ENCODE results near the gene CHAF1A.

The CHAF1A gene

DNA sequence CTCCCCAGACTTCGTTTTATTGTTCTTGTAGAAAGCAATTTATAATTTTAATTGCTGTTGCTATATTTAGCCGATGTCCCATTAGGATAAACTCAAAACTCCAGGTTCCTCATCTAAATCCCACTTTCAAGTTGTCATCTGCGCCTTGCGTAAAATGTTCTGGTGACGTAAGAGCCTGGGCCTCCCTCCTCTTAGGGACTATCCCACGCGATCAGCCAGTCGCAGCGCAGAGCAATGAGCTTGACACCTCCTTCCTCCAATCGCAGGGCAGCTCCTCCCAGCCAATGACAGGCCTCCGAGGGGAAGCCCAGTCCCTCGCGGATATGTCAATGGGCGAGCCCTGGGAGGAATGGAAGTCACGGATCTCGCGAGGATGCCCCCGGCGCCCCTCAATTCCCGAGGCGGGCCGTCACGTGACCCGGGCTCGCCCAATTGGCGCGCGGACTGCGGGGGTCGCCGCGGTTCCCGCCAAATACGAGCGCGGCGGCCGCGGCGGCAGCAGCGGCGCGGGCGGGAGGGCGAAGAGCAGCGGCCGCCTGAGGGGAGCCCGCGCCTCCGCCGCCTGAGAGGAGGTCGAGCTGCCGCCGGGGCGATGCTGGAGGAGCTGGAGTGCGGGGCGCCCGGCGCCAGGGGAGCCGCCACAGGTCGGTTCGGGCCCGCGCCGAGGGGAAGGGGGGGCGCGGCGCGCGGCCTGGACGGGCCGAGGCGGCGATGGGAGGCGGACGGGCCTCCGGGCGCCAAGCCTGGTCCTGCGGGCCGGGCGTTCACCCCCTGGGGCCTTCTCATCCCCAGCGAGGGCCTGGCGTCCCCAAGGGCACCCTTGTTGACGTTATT is at the start of gene CHAF1A:
Gene CHAF1A (plus strand): TSS at position 470 of the 834 bp plus-strand sequence. CDS start 123 bp downstream, at position 593.
- Histone ChIP-seq H3K9me3 (ENCODE audit: insufficient read depth, low read length) (no peaks in the 10 kb centered on the region), H4K20me1 (ENCODE audit: low read depth, low read length) (peaks cover 10% of the 10 kb centered on the region; the same call in 1 of the 2 replicates), H3K27me3 (ENCODE audit: low read length) (no peaks in the 10 kb centered on the region), H2AFZ (ENCODE audit: low read depth, low read length, severe bottlenecking) (no peak within 1 kb of the TSS), H3K4me3 (ENCODE audit: insufficient read depth, low read length, poor library complexity, severe bottlenecking) (peak within 1 kb of the TSS; percentile 98), H3F3A (ENCODE audit: insufficient read depth) (peaks cover 8% of the 10 kb centered on the region; the same call in 1 of the 2 replicates), H3K36me3 (ENCODE audit: low read length) (peaks cover 13% of the 10 kb centered on the region; the same call in 1 of the 2 replicates), H3K79me2 (ENCODE audit: insufficient read depth, low read length) (peaks cover 76% of the 10 kb centered on the region), H3K27ac (ENCODE audit: low read depth, low read length) (peak within 1 kb of the TSS; percentile 71), H3K4me2 (ENCODE audit: low read depth, low read length, poor library complexity, severe bottlenecking) (peak within 1 kb of the TSS; percentile 84), H3K9me2 (replicated peaks; ENCODE audit: insufficient read depth, low read length) (no peaks in the 10 kb centered on the region), H3K9ac (ENCODE audit: low read length) (peak within 1 kb of the TSS; percentile 99)
- TF ChIP-seq CTCF (IDR thresholded peaks at IDR 0.05; ENCODE audit: insufficient read depth, low read length, poor library complexity, severe bottlenecking): no peak
- TF ChIP-seq EZH2phosphoT487 (conservative IDR thresholded peaks at IDR 0.05; ENCODE audit: low read length): no peak

DNA sequence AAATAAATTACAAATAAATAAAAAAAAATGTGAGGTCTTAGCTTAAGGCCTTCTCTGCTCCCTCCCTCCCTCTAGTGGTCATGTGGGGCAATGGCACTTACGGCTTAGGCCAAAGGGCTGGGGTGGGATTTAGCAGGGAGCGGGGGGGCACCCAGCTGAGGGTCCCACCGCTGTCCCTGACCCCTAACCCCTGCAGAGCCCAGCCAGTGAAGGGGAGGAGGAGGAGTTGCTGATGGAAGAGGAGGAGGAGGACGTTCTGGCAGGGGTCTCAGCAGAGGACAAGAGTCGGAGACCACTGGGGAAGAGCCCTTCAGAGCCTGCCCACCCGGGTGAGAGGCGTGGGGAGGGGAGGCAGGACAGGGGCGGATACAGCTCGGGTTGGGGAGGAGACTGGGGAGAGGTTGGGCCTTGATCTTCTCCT is 49.7 kb upstream of the CHAF1A start:
- H2AFZ ChIP-seq (ENCODE audit: low read depth, low read length, severe bottlenecking): no peak overlapping the region
- no peaks in the 10 kb centered on the region for H3K27me3 ChIP-seq (ENCODE audit: low read length)
- H3K4me3 ChIP-seq (ENCODE audit: insufficient read depth, low read length, poor library complexity, severe bottlenecking): no peak overlapping the region
- no peaks in the 10 kb centered on the region for H4K20me1 ChIP-seq (ENCODE audit: low read depth, low read length)
- no peaks in the 10 kb centered on the region for H3K36me3 ChIP-seq (ENCODE audit: low read length)
- no peaks in the 10 kb centered on the region for H3K9me2 ChIP-seq (replicated peaks; ENCODE audit: insufficient read depth, low read length)
- no peaks in the 10 kb centered on the region for H3F3A ChIP-seq (ENCODE audit: insufficient read depth)
- no peak overlapping the region for H3K9ac ChIP-seq (ENCODE audit: low read length)
- H3K9me3 ChIP-seq (ENCODE audit: insufficient read depth, low read length): no peaks in the 10 kb centered on the region
- no peak overlapping the region for H3K4me2 ChIP-seq (ENCODE audit: low read depth, low read length, poor library complexity, severe bottlenecking)
- H3K27ac ChIP-seq (ENCODE audit: low read depth, low read length): no peak overlapping the region
- TF ChIP-seq EZH2phosphoT487 (conservative IDR thresholded peaks at IDR 0.05; ENCODE audit: low read length) (no peak), CTCF (IDR thresholded peaks at IDR 0.05; ENCODE audit: insufficient read depth, low read length, poor library complexity, severe bottlenecking) (peak; percentile 84)
- H3K79me2 ChIP-seq (ENCODE audit: insufficient read depth, low read length): no peaks in the 10 kb centered on the region

GRCh38 chr19:4354282-4354681 is 48.2 kb upstream of the CHAF1A start:
- no peak overlapping the region for H3K4me3 ChIP-seq (ENCODE audit: insufficient read depth, low read length, poor library complexity, severe bottlenecking)

More at GRCh38 chr19:4354282-4354681, 48.2 kb upstream of the CHAF1A start:
- TF ChIP-seq EZH2phosphoT487 (conservative IDR thresholded peaks at IDR 0.05; ENCODE audit: low read length) (no peak), CTCF (IDR thresholded peaks at IDR 0.05; ENCODE audit: insufficient read depth, low read length, poor library complexity, severe bottlenecking) (no peak)
- no peaks in the 10 kb centered on the region for H3K27me3 ChIP-seq (ENCODE audit: low read length)
- H3K36me3 ChIP-seq (ENCODE audit: low read length): no peaks in the 10 kb centered on the region
- no peak overlapping the region for H3K27ac ChIP-seq (ENCODE audit: low read depth, low read length)
- no peaks in the 10 kb centered on the region for H3K9me2 ChIP-seq (replicated peaks; ENCODE audit: insufficient read depth, low read length)
- H3K4me2 ChIP-seq (ENCODE audit: low read depth, low read length, poor library complexity, severe bottlenecking): no peak overlapping the region
- no peak overlapping the region for H3K9ac ChIP-seq (ENCODE audit: low read length)
- no peaks in the 10 kb centered on the region for H3F3A ChIP-seq (ENCODE audit: insufficient read depth)
- no peak overlapping the region for H2AFZ ChIP-seq (ENCODE audit: low read depth, low read length, severe bottlenecking)
- H3K79me2 ChIP-seq (ENCODE audit: insufficient read depth, low read length): no peaks in the 10 kb centered on the region
- H3K9me3 ChIP-seq (ENCODE audit: insufficient read depth, low read length): no peaks in the 10 kb centered on the region
- H4K20me1 ChIP-seq (ENCODE audit: low read depth, low read length): no peaks in the 10 kb centered on the region
